Measurements from ENCODE around the gene FLNC.

GRCh38 chr7:128867241-128867640, 37.0 kb downstream of the FLNC start:
- no peak for TF ChIP-seq POLR2AphosphoS5 (IDR thresholded peaks at IDR 0.05; ENCODE audit: low read depth, low read length)
- no peak for TF ChIP-seq CTCF (IDR thresholded peaks at IDR 0.05)
